Keratinocyte (primary cell): Measurements from ENCODE around the gene PLA2R1. TPM values are rescaled to one million over a fixed set of nuclear protein-coding genes. Genes with fewer than 3 reads are reported as not detected.

Source experiments
- DNase-seq: peaks from one replicate; pipeline ENCODE4 v3.0.0-alpha.2; 2011; ENCODE audit warnings: low read depth, missing footprints, low spot score
- FAIRE-seq: peaks from 2 replicates; lab custom pipeline; 2011; peaks lifted over from hg19 to GRCh38; lab: Jason Lieb, UNC
- H2AFZ ChIP-seq: 2 replicates; pipeline ENCODE4 v1.6.0; 2012; ENCODE audit warnings: low read length, control low read depth, inconsistent platforms; ENCODE audit not compliant: control insufficient read depth
- H3K27ac ChIP-seq: 2 replicates; pipeline ENCODE4 v1.5.1; 2011; ENCODE audit warnings: low read length; ENCODE audit not compliant: control insufficient read depth, insufficient read depth
- H3K27me3 ChIP-seq: 3 replicates; pipeline ENCODE4 v1.6.0; 2011; ENCODE audit warnings: low read length; ENCODE audit not compliant: control insufficient read depth, insufficient read depth; ENCODE audit errors: extremely low read depth
- H3K36me3 ChIP-seq, 2 experiments: 2 replicates in 1 of 2; 3 replicates in 1 of 2; pipeline ENCODE4 v1.5.1; 2011; ENCODE audit warnings: low read length in 2 of 2, mild to moderate bottlenecking in 1 of 2; ENCODE audit not compliant: control insufficient read depth in 2 of 2, insufficient read depth in 2 of 2; ENCODE audit errors: extremely low read depth in 1 of 2
- H3K4me1 ChIP-seq: 3 replicates; pipeline ENCODE4 v1.5.1; 2011; ENCODE audit warnings: low read length; ENCODE audit not compliant: control insufficient read depth, insufficient read depth; ENCODE audit errors: extremely low read depth
- H3K4me2 ChIP-seq: 3 replicates; pipeline ENCODE4 v1.6.0; 2011; ENCODE audit warnings: low read depth, low read length; ENCODE audit not compliant: control insufficient read depth, insufficient read depth; ENCODE audit errors: extremely low read depth
- H3K4me3 ChIP-seq, 3 experiments: fragments of 200-600 bp in 1 of 3; sonication (generic) in 1 of 3; 2 replicates in 2 of 3; 3 replicates in 1 of 3; pipeline ENCODE4 v1.5.1; 2011 to 2016; ENCODE audit warnings: low read length in 3 of 3, mild to moderate bottlenecking in 3 of 3, control low read depth in 2 of 3, inconsistent platforms in 1 of 3, low read depth in 1 of 3, mixed read lengths in 1 of 3, mixed run types in 1 of 3, moderate library complexity in 1 of 3; ENCODE audit not compliant: control insufficient read depth in 2 of 3, insufficient read depth in 2 of 3; ENCODE audit errors: extremely low read depth in 1 of 3
- H3K79me2 ChIP-seq: 2 replicates; pipeline ENCODE4 v1.6.0; 2012; ENCODE audit warnings: low read length; ENCODE audit not compliant: control insufficient read depth, insufficient read depth
- H3K9ac ChIP-seq: 3 replicates; pipeline ENCODE4 v1.6.0; 2011; ENCODE audit warnings: low read length; ENCODE audit not compliant: control insufficient read depth, insufficient read depth; ENCODE audit errors: extremely low read depth
- H3K9me1 ChIP-seq: 3 replicates; pipeline ENCODE4 v1.6.0; 2011; ENCODE audit warnings: low read length; ENCODE audit not compliant: control insufficient read depth, insufficient read depth; ENCODE audit errors: extremely low read depth
- H3K9me3 ChIP-seq: 2 replicates; pipeline ENCODE4 v1.5.1; 2012; ENCODE audit warnings: low read depth, low read length; ENCODE audit not compliant: control insufficient read depth
- H4K20me1 ChIP-seq: 3 replicates; pipeline ENCODE4 v1.6.0; 2011; ENCODE audit warnings: low read length; ENCODE audit not compliant: control insufficient read depth, insufficient read depth; ENCODE audit errors: extremely low read depth
- EZH2 ChIP-seq: IDR thresholded peaks from one replicate; pipeline ENCODE4 v1.6.1; 2012; ENCODE audit warnings: inconsistent platforms, mild to moderate bottlenecking, low read length, moderate library complexity
- dilution Hi-C: fragments of 300-500 bp; cut with MboI; formaldehyde crosslinking; loops from one replicate; pipeline ENCODE4 v1.7.0; 2020; ENCODE audit warnings: low sequenced_read_pairs; ENCODE audit not compliant: extremely low pct_ligation_motif_present
- polyA plus RNA-seq, 5 experiments: library from polyadenylated mRNA; depleted of rRNA in 3 of 5; stranded (reverse) in 3 of 5; stranded (forward) in 1 of 5; unstranded in 1 of 5; fragments of >200 nt; gene quantifications; 1 replicate in 1 of 5; 2 replicates in 3 of 5; 3 replicates in 1 of 5; pipeline versions ENCODE4 v1.2.1 to v1.2.3, GENCODE V29; 2011 to 2012; ENCODE audit warnings: missing spikeins in 2 of 5, low read depth in 1 of 5, low replicate concordance in 1 of 5
- TF ChIP-seq, protein P1 (sequence below), 3 experiments: IDR thresholded peaks in 1 of 3; conservative IDR thresholded peaks in 1 of 3; optimal IDR thresholded peaks in 1 of 3; 2 replicates in 2 of 3; 3 replicates in 1 of 3; pipeline versions ENCODE3 to v1.5.1; 2011; ENCODE audit warnings: low read length in 3 of 3, mild to moderate bottlenecking in 3 of 3, moderate library complexity in 2 of 3, control low read depth in 1 of 3, inconsistent platforms in 1 of 3; ENCODE audit not compliant: insufficient read depth in 2 of 3; ENCODE audit errors: extremely low read depth in 1 of 3

Gene PLA2R1
- polyA plus RNA-seq, 1 donor (not counting 4 experiments of a cell fraction or from before 2014, with no cell fraction given), result 12.3 TPM

DNA sequence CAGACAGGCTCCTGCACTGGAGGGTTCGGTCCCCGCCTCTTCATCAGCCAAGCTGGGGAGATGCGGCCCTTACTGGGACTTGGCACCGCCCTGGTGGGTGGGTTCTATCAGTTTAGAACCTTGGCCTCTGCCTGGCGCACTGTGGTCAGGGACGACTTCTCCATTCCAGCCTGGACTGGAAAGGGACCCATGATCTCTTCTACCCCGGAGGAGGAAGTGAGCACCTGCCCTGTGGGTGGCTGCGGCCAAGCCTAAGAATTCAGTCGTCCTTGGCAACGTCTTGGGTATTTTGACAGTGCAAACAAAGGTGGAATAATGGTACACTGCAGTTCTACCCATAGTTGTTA, 157.5 kb downstream of the PLA2R1 start:
- Histone ChIP-seq H3K27me3 (peaks cover 5% of the 10 kb centered on the region), H3K4me3 (peak overlapping the region in 1 of 3 experiments; percentile 1), H3K4me1 (peaks cover 4% of the 10 kb centered on the region), H4K20me1 (no peaks in the 10 kb centered on the region), H3K36me3 (no peaks in the 10 kb centered on the region), H3K79me2 (no peaks in the 10 kb centered on the region), H3K9me1 (no peaks in the 10 kb centered on the region), H3K9me3 (no peaks in the 10 kb centered on the region), H2AFZ (peak overlapping the region; percentile 25), H3K9ac (no peak overlapping the region), H3K4me2 (peak overlapping the region; percentile 82), H3K27ac (no peak overlapping the region)
- DNase-seq (no peak), FAIRE-seq (no peak)
- dilution Hi-C loops, result no loop called here
- TF ChIP-seq, protein P1, sequence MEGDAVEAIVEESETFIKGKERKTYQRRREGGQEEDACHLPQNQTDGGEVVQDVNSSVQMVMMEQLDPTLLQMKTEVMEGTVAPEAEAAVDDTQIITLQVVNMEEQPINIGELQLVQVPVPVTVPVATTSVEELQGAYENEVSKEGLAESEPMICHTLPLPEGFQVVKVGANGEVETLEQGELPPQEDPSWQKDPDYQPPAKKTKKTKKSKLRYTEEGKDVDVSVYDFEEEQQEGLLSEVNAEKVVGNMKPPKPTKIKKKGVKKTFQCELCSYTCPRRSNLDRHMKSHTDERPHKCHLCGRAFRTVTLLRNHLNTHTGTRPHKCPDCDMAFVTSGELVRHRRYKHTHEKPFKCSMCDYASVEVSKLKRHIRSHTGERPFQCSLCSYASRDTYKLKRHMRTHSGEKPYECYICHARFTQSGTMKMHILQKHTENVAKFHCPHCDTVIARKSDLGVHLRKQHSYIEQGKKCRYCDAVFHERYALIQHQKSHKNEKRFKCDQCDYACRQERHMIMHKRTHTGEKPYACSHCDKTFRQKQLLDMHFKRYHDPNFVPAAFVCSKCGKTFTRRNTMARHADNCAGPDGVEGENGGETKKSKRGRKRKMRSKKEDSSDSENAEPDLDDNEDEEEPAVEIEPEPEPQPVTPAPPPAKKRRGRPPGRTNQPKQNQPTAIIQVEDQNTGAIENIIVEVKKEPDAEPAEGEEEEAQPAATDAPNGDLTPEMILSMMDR (optimal IDR thresholded peaks at IDR 0.05 in 1 of 3, IDR thresholded peaks at IDR 0.05 in 1 of 3, conservative IDR thresholded peaks at IDR 0.05 in 1 of 3; ENCODE audit: extremely low read depth in 1 of 3, insufficient read depth in 2 of 3, low read length in 3 of 3), result no peak
- TF ChIP-seq EZH2, result peak; percentile 21

DNA sequence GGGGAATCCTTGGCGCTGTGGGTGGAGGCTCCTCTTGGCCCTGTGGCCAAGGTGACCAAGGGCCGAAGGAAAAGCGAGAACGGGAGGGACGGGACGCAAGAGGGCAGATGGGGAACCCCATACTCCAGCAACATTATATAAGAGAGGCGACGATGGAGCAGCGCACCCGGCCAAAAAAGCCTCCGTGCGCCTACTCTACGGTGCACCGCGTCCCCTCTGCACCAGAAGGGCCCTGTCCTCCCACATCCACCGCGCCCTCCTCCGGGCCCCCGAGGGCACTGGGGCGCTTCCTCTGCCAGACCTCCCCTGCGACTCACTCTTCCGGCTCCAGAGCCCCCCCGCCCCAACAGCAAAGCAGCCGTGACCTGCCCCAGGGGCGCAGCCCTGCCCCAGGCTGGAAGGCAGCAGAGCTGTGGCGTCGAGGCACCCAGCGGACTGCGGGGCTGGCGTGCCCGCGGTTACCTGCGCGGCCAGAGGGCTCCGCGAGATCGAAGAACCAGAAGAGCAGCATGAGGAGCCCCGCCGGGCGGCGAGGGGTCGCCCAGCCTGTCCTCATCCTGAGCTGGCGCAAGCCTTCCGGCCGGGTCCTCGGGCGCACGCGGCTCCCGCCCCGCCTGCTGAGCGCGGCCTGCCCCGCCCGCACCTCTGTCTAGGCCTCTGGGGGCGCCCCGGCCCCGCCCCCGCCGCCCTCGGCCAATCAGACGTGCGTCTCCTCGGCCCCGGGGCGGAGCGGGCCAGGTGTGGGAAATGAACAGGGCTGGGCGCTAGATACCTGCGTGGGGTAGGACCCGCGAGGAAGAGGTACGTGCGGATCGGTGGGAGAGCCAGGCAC, 158.1 kb downstream of the PLA2R1 start, which contains the start of gene LY75:
Gene LY75 (minus strand): TSS at position 630 of the 832 bp plus-strand sequence.
- dilution Hi-C loops, result no loop called here
- H3K9ac ChIP-seq, result no peak within 1 kb of the TSS
- H3K27me3 ChIP-seq, result peaks cover 5% of the 10 kb centered on the region
- H4K20me1 ChIP-seq, result no peaks in the 10 kb centered on the region
- peak within 1 kb of the TSS in 2 of 3 experiments; percentile 1 to 32 for H3K4me3 ChIP-seq
- TF ChIP-seq EZH2, result peak; percentile 22
- TF ChIP-seq, protein P1 (optimal IDR thresholded peaks at IDR 0.05 in 1 of 3, IDR thresholded peaks at IDR 0.05 in 1 of 3, conservative IDR thresholded peaks at IDR 0.05 in 1 of 3; ENCODE audit: extremely low read depth in 1 of 3, insufficient read depth in 2 of 3, low read length in 3 of 3), result no peak
- no peak for DNase-seq
- no peaks in the 10 kb centered on the region for H3K9me1 ChIP-seq
- no peaks in the 10 kb centered on the region for H3K36me3 ChIP-seq
- peak within 1 kb of the TSS; percentile 82 for H3K4me2 ChIP-seq
- H3K79me2 ChIP-seq, result no peaks in the 10 kb centered on the region
- peak within 1 kb of the TSS; percentile 74 for H2AFZ ChIP-seq
- FAIRE-seq, result no peak
- no peak within 1 kb of the TSS for H3K27ac ChIP-seq
- peaks cover 4% of the 10 kb centered on the region for H3K4me1 ChIP-seq
- no peaks in the 10 kb centered on the region for H3K9me3 ChIP-seq
